ENCODE data around the gene RELL2.

RELL2 gene

GRCh38 chr5:141685591-141685990 lies 48.8 kb downstream of the RELL2 start:
- no peak overlapping the region for H3K9ac ChIP-seq (ENCODE audit: low read depth in 1 of 2, low read length in 2 of 2)
- no peak overlapping the region for H3K27ac ChIP-seq (ENCODE audit: low read depth in 2 of 2, low read length in 2 of 2)
- no peaks in the 10 kb centered on the region for H3K27me3 ChIP-seq (ENCODE audit: control insufficient read depth in 2 of 2, insufficient read depth in 2 of 2, low read length in 2 of 2)
- peaks cover 17% of the 10 kb centered on the region in 2 donors for H3K4me1 ChIP-seq (ENCODE audit: control insufficient read depth in 2 of 2, insufficient read depth in 2 of 2, low read length in 2 of 2)
- no peaks in the 10 kb centered on the region for H3K9me3 ChIP-seq (ENCODE audit: control insufficient read depth in 2 of 2, low read length in 2 of 2)
- no peaks in the 10 kb centered on the region for H3K36me3 ChIP-seq (ENCODE audit: control insufficient read depth in 2 of 2, insufficient read depth in 2 of 2, low read length in 2 of 2)
- H3K4me3 ChIP-seq (ENCODE audit: low read length in 2 of 2), result no peak overlapping the region

GRCh38 chr5:141686648-141687416 lies 50.0 kb downstream of the RELL2 start:
- Histone ChIP-seq H3K9ac (ENCODE audit: low read depth in 1 of 2, low read length in 2 of 2) (no peak overlapping the region), H3K36me3 (ENCODE audit: control insufficient read depth in 2 of 2, insufficient read depth in 2 of 2, low read length in 2 of 2) (no peaks in the 10 kb centered on the region), H3K4me1 (ENCODE audit: control insufficient read depth in 2 of 2, insufficient read depth in 2 of 2, low read length in 2 of 2) (peaks cover 7 to 10% of the 10 kb centered on the region in 2 donors), H3K27me3 (ENCODE audit: control insufficient read depth in 2 of 2, insufficient read depth in 2 of 2, low read length in 2 of 2) (no peaks in the 10 kb centered on the region), H3K27ac (ENCODE audit: low read depth in 2 of 2, low read length in 2 of 2) (no peak overlapping the region), H3K9me3 (ENCODE audit: control insufficient read depth in 2 of 2, low read length in 2 of 2) (no peaks in the 10 kb centered on the region), H3K4me3 (ENCODE audit: low read length in 2 of 2) (no peak overlapping the region)
